Gastrocnemius medialis (tissue), 4 donors: ENCODE results near the gene SRGAP3.

Experiments
- CTCF ChIP-seq, 5 experiments: fragments of 450-650 bp in 3 of 5; fragments of 200-600 bp in 2 of 5; sonication (generic) in 2 of 5; IDR thresholded peaks in 4 of 5; conservative IDR thresholded peaks in 1 of 5; 1 replicate in 4 of 5; 2 replicates in 1 of 5; pipeline ENCODE4 v1.5.1; 2016 to 2019; ENCODE audit warnings: antibody characterized with exemption in 5 of 5, mild to moderate bottlenecking in 3 of 5, moderate library complexity in 3 of 5
- POLR2A ChIP-seq, 2 donors: fragments of 450-650 bp; IDR thresholded peaks; one replicate each; pipeline ENCODE4 v1.6.1; 2017; ENCODE audit warnings: antibody characterized with exemption in 2 of 2, mild to moderate bottlenecking in 2 of 2, moderate library complexity in 2 of 2

DNA sequence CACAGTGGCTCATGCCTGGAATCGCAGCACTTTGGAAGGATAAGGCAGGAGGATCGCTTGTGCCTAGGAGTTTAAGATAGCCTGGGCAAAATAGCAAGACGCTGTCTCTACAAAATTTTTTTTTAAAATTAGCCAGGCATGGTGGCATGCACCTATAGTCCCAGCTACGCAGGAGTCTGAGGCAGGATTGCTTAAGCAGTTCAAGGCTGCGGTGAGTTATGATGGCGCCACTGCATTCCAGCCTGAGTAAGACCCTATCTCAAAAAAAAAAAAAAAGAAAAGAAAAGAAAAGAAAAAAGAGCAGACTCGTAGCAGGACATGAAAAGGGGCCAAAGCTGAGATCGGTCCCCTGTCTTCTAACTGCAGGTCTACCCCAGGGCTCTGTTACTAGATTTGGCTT, 18.9 kb downstream of the SRGAP3 start:
- no peak for TF ChIP-seq CTCF (IDR thresholded peaks at IDR 0.05 in 4 of 5, conservative IDR thresholded peaks at IDR 0.05 in 1 of 5)
- no peak for TF ChIP-seq POLR2A (IDR thresholded peaks at IDR 0.05)
